GM13977 (cell line): ENCODE results near the gene ROBO1.
"Not testable (repeated sequence)": the region's sequence is repeated elsewhere in the genome, so short reads cannot be mapped to it uniquely, and the experiment has no call there.

Source experiments
- DNase-seq: peaks from one replicate; pipeline ENCODE4 v3.0.0; 2012; ENCODE audit warnings: low spot score
- CTCF ChIP-seq: IDR thresholded peaks from 2 replicates; pipeline ENCODE4 v1.5.1; 2012; ENCODE audit warnings: mild to moderate bottlenecking, control low read depth; ENCODE audit not compliant: insufficient read depth; ENCODE audit errors: extremely low read depth, missing control alignments
- in situ Hi-C: fragments of 300-500 bp; cut with MboI; formaldehyde crosslinking; loops from one replicate; pipeline ENCODE4 v1.12.0; 2022; ENCODE audit warnings: low sequenced_read_pairs, low pct_unique_long_range_greater_than_20kb, mixed read lengths, inconsistent platforms; ENCODE audit not compliant: unreplicated experiment

ROBO1 gene

GRCh38 chr3:79521221-79521848 lies 246.5 kb downstream of the ROBO1 start:
- in situ Hi-C loops, result no loop called here
- peak; percentile 63 for TF ChIP-seq CTCF
- DNase-seq, result no peak

- DNase-seq, result no peak
- peak; percentile 48 for TF ChIP-seq CTCF
- in situ Hi-C loops, result no loop called here
Observed at GRCh38 chr3:79517766-79518413, 249.9 kb downstream of the ROBO1 start.

GRCh38 chr3:79516795-79517194 lies 251.0 kb downstream of the ROBO1 start:
- DNase-seq, result no peak
- in situ Hi-C loops, result no loop called here
- TF ChIP-seq CTCF, result no peak

GRCh38 chr3:79515072-79515471 lies 252.7 kb downstream of the ROBO1 start:
- no peak for TF ChIP-seq CTCF
- DNase-seq, result no peak
- in situ Hi-C loops, result no loop called here

GRCh38 chr3:79514069-79514468 lies 253.7 kb downstream of the ROBO1 start:
- in situ Hi-C loops, result no loop called here
- no peak for DNase-seq
- TF ChIP-seq CTCF, result no peak

GRCh38 chr3:79506751-79507150 lies 261.0 kb downstream of the ROBO1 start:
- in situ Hi-C loops, result no loop called here
- no peak for DNase-seq
- no peak for TF ChIP-seq CTCF

GRCh38 chr3:79502216-79502681 lies 265.5 kb downstream of the ROBO1 start:
- in situ Hi-C loops, result not testable (repeated sequence)

More at GRCh38 chr3:79502216-79502681, 265.5 kb downstream of the ROBO1 start:
- DNase-seq, result not testable (repeated sequence)
